SU-DHL-6 (cell line): ENCODE results near the gene MTERF4.

Experiments
- H2AFZ ChIP-seq: fragments of 200-600 bp; sonication (generic); 2 replicates; pipeline ENCODE4 v1.6.1; 2014; ENCODE audit warnings: low read depth, mild to moderate bottlenecking, moderate library complexity, mixed read lengths, antibody characterized with exemption, low read length; ENCODE audit not compliant: severe bottlenecking
- H3F3A ChIP-seq: fragments of 200-600 bp; shearing (Covaris generic); 2 replicates; pipeline ENCODE4 v1.6.0; 2016; ENCODE audit warnings: antibody characterized with exemption, mild to moderate bottlenecking; ENCODE audit not compliant: insufficient read depth
- H3K27ac ChIP-seq: fragments of 200-600 bp; sonication (generic); 2 replicates; pipeline ENCODE4 v1.5.1; 2016; ENCODE audit warnings: low read depth, mild to moderate bottlenecking, low read length, moderate library complexity, mixed read lengths
- H3K27me3 ChIP-seq: fragments of 200-600 bp; sonication (generic), shearing (Covaris generic); 2 replicates; pipeline ENCODE4 v1.6.0; 2014; ENCODE audit warnings: mild to moderate bottlenecking, low read length
- H3K36me3 ChIP-seq: fragments of 200-600 bp; sonication (generic); 2 replicates; pipeline ENCODE4 v1.6.1; 2014; ENCODE audit warnings: mild to moderate bottlenecking, low read length, mixed read lengths
- H3K4me2 ChIP-seq: fragments of 300-600, 200-600 bp; shearing (Covaris generic), sonication (generic); 2 replicates; pipeline ENCODE4 v1.6.0; 2014; ENCODE audit warnings: low read length, low read depth, mild to moderate bottlenecking; ENCODE audit not compliant: poor library complexity, severe bottlenecking
- H3K4me3 ChIP-seq: fragments of 200-600 bp; sonication (generic); 2 replicates; pipeline ENCODE4 v1.5.1; 2014; ENCODE audit warnings: antibody characterized with exemption, low read length, mild to moderate bottlenecking, mixed read lengths; ENCODE audit not compliant: insufficient read depth, poor library complexity, severe bottlenecking
- H3K79me2 ChIP-seq: fragments of 200-600 bp; sonication (generic); 2 replicates; pipeline ENCODE4 v1.6.1; 2014; ENCODE audit warnings: mild to moderate bottlenecking, low read length, moderate library complexity; ENCODE audit not compliant: insufficient read depth
- H3K9ac ChIP-seq: fragments of 200-600 bp; sonication (generic); 2 replicates; pipeline ENCODE4 v1.7.0; 2014; ENCODE audit warnings: mild to moderate bottlenecking, low read length
- H3K9me2 ChIP-seq: fragments of 200-600 bp; sonication (generic); replicated peaks from 2 replicates; pipeline ENCODE4 v1.6.1; 2014; ENCODE audit warnings: low read length; ENCODE audit not compliant: insufficient read depth
- H3K9me3 ChIP-seq: fragments of 200-600 bp; sonication (generic); 2 replicates; pipeline ENCODE4 v1.6.1; 2014; ENCODE audit warnings: low read length, mixed read lengths; ENCODE audit not compliant: insufficient read depth
- H4K20me1 ChIP-seq: fragments of 200-600 bp; sonication (generic); 2 replicates; pipeline ENCODE4 v1.6.1; 2014; ENCODE audit warnings: low read depth, mild to moderate bottlenecking, antibody characterized with exemption, low read length, moderate library complexity, mixed read lengths
- EZH2phosphoT487 ChIP-seq: fragments of 200-600 bp; sonication (generic), shearing (Covaris generic); conservative IDR thresholded peaks from 2 replicates; pipeline ENCODE4 v1.6.1; 2018; ENCODE audit warnings: mild to moderate bottlenecking, antibody characterized with exemption, low read length, moderate library complexity, mixed read lengths
- TF ChIP-seq, protein P1 (sequence below): fragments of 200-600 bp; sonication (generic); IDR thresholded peaks from one replicate; pipeline ENCODE4 v1.5.1; 2017; ENCODE audit warnings: antibody characterized with exemption, mild to moderate bottlenecking, low read length, moderate library complexity; ENCODE audit not compliant: insufficient read depth, poor library complexity, severe bottlenecking

MTERF4 gene

DNA sequence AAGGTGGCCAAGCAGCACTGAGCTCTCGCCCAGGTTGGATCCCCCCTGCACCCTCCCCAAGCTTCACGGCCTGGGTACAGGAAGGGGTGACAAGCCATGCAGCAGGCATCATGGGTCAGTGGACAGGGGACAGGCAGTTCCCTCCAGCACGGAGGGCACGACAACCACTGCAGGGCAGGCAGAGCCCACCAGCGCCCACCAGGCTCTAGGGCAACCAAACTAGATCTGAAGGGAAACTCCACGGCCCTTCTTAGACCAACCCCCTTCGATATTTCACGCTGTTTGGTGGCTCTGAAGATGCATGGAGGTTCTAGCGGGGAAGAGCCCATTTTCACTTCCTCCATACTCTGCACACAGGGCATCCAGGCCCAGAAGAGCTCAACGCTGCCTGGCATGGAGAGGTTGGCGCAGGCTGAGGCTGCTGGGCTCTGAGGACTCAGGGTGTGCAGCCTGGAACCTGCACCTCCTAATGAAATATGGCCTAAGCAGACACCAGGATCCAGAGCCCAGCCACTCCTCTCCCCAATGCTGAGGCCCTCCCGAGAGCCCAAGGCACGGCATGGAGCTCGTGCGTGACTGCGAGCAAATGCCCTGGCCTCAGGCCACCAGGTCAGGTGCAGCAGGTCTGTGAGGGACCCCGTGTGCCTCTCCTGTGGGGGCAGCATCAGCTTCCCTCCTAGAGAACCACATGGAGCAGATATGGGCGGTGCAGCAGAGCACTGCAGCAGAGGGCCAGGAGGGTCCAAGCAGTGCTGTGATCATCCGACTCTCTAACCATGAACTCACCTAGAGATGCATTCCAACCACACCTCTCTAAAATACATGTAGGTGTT is 8.7 kb upstream of the MTERF4 start:
- no peak overlapping the region for H3K27ac ChIP-seq
- H3K36me3 ChIP-seq, result peaks cover 3% of the 10 kb centered on the region; the same call in 1 of the 2 replicates
- H3K4me2 ChIP-seq, result no peak overlapping the region
- no peak for TF ChIP-seq EZH2phosphoT487
- TF ChIP-seq, protein P1, sequence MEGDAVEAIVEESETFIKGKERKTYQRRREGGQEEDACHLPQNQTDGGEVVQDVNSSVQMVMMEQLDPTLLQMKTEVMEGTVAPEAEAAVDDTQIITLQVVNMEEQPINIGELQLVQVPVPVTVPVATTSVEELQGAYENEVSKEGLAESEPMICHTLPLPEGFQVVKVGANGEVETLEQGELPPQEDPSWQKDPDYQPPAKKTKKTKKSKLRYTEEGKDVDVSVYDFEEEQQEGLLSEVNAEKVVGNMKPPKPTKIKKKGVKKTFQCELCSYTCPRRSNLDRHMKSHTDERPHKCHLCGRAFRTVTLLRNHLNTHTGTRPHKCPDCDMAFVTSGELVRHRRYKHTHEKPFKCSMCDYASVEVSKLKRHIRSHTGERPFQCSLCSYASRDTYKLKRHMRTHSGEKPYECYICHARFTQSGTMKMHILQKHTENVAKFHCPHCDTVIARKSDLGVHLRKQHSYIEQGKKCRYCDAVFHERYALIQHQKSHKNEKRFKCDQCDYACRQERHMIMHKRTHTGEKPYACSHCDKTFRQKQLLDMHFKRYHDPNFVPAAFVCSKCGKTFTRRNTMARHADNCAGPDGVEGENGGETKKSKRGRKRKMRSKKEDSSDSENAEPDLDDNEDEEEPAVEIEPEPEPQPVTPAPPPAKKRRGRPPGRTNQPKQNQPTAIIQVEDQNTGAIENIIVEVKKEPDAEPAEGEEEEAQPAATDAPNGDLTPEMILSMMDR, result no peak
- no peaks in the 10 kb centered on the region for H4K20me1 ChIP-seq
- no peaks in the 10 kb centered on the region for H3K79me2 ChIP-seq
- no peak overlapping the region for H3K4me3 ChIP-seq
- no peaks in the 10 kb centered on the region for H3F3A ChIP-seq
- H2AFZ ChIP-seq, result no peak overlapping the region
- H3K9ac ChIP-seq, result no peak overlapping the region
- H3K9me3 ChIP-seq, result no peaks in the 10 kb centered on the region
- no peaks in the 10 kb centered on the region for H3K27me3 ChIP-seq
- H3K9me2 ChIP-seq, result no peaks in the 10 kb centered on the region

DNA sequence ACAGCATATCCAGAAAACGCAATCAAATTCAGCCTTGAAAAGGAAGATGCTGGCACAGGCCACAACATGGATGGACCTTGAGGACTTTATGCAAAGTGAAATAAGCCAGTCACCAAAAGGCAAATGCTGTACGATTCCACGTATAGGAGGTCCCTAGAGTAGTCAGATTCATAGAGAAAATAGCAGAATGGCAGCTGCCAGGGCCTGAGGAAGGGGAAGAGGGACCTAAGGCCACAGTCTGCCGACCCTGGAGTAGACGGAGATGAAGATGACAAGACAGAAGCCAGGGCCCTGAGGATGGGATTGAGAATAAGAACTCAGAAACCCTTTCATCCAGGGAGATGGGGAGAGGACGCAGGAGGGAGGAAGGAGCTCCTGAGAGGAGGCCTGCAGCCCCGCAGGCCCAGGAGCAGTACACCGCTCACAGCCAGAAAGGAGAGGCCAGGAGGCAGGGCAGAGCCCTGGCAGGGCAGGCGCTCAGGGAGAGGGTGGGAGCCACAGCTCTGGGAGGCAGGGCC is 8.1 kb upstream of the MTERF4 start:
- Histone ChIP-seq H3K79me2 (no peaks in the 10 kb centered on the region), H3K9me3 (no peaks in the 10 kb centered on the region), H3F3A (no peaks in the 10 kb centered on the region; the same call in 1 of the 2 replicates), H3K36me3 (peaks cover 3% of the 10 kb centered on the region; the same call in 1 of the 2 replicates), H2AFZ (no peak overlapping the region), H3K4me3 (no peak overlapping the region), H3K27ac (no peak overlapping the region), H3K27me3 (no peaks in the 10 kb centered on the region), H3K4me2 (no peak overlapping the region), H3K9me2 (no peaks in the 10 kb centered on the region), H4K20me1 (no peaks in the 10 kb centered on the region), H3K9ac (no peak overlapping the region)
- TF ChIP-seq, protein P1, result no peak
- TF ChIP-seq EZH2phosphoT487, result no peak

DNA sequence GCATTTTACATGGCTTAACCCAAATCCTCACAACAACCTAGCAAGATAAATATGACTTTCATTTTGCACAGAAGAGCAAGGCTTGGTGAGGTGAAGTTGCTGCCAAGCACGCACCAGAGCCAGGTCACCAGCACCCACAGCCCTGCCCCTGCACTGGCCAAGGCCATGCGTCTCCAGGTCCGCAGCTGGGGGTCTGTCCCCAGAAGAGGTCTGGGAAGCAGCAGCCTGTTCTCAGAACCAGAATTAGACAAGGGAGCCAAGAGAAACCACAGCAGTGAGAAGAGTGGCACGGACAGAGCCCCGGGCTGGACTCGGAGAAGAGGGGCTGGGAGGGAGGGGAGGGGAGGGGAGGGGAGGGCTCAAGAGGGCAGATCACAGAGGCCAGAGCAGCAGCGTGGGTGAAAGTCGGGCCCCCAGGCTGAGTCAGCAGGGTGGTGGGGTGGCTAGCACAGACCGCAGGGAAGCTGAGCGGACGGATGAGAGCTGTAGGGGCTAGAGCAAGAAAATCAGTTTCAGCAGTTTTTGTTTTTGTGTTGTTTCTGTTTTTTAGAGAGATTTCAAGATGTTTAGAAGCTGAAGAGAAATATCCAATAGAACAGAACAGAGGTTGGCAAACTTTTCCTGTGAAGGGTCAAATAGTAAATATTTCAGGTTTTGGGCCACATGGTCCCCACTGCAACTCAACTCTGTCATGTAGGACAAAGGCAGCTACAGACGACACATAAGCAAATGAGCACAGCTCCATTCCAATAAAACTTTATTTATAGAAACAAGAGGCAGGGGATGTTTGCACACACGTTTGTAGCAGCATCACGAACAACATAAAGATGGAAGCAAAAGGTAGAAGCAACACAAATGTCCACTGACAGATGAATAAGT is 7.4 kb upstream of the MTERF4 start:
- peaks cover 3% of the 10 kb centered on the region; the same call in 1 of the 2 replicates for H3K36me3 ChIP-seq
- H3K4me2 ChIP-seq, result no peak overlapping the region

More for the DNA sequence above, 7.4 kb upstream of the MTERF4 start:
- H3K79me2 ChIP-seq, result no peaks in the 10 kb centered on the region
- H3K9me3 ChIP-seq, result no peaks in the 10 kb centered on the region
- no peaks in the 10 kb centered on the region for H3K27me3 ChIP-seq
- H2AFZ ChIP-seq, result no peak overlapping the region
- H3K9me2 ChIP-seq, result no peaks in the 10 kb centered on the region
- no peaks in the 10 kb centered on the region for H4K20me1 ChIP-seq
- no peak overlapping the region for H3K9ac ChIP-seq
- H3F3A ChIP-seq, result no peaks in the 10 kb centered on the region; the same call in 1 of the 2 replicates
- TF ChIP-seq, protein P1, result no peak
- TF ChIP-seq EZH2phosphoT487, result no peak
- H3K27ac ChIP-seq, result no peak overlapping the region
- no peak overlapping the region for H3K4me3 ChIP-seq
